ENCODE measurements around the gene FREM1. TPM values are rescaled to one million over a fixed set of nuclear protein-coding genes. Genes with fewer than 3 reads are reported as not detected.

The FREM1 gene
- total and polyA plus RNA-seq, 4 donors: 0.33 to 21.8 (median 1.3) TPM

DNA sequence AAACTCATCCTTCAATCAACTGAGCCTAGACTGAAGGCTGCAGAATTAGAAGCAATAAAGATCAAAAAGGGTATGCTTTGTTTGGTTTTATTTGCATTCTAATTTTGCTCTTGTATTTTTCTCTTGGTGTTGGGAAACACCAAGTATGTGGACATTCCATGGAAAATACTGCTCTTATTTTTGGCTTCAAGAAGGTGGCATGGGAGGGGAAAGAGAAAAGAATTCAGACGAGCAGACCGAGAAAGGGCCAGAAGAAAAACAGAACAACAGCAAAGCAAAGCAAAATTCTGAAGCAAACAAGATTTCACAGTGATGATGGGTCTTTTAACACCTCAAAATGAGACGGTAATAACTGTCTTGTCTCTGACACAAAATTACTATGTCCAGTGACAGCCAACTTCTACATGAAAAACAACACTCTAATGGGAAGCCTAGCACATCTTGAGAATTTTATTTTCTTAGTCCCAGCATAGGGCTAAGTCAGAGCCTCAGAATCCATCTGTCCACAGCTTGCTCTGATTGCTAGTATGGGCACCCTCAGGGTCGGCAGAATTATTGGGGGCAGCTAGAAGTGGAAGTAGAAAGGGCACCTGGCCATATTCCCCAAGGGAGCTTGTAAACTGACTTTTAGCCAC is 26.8 kb downstream of the FREM1 start:
- DNase-seq (peak in 2 of 3 donors; percentile 83), ATAC-seq (ENCODE audit: insufficient read depth, low FRiP score) (no peak)
- 67 to 73% methylated on average over 4 of the region's 4 CpGs for WGBS, 2 donors
- H3K27me3 ChIP-seq (ENCODE audit: control insufficient read depth in 3 of 3, insufficient read depth in 3 of 3, low read length in 2 of 3): no peaks in the 10 kb centered on the region
- H3K27ac ChIP-seq (ENCODE audit: low read depth in 1 of 2, low read length in 1 of 2): no peak overlapping the region
- H3K36me3 ChIP-seq (ENCODE audit: control insufficient read depth in 4 of 4, insufficient read depth in 4 of 4, low read length in 4 of 4): peaks cover 0 to 4% (median 2%) of the 10 kb centered on the region in 4 donors
- H3K4me3 ChIP-seq: no peak overlapping the region
- H3K4me1 ChIP-seq (ENCODE audit: control insufficient read depth in 5 of 5, insufficient read depth in 5 of 5, low read length in 5 of 5): peaks cover 0 to 32% (median 1%) of the 10 kb centered on the region in 5 donors
- TF ChIP-seq, protein P1, sequence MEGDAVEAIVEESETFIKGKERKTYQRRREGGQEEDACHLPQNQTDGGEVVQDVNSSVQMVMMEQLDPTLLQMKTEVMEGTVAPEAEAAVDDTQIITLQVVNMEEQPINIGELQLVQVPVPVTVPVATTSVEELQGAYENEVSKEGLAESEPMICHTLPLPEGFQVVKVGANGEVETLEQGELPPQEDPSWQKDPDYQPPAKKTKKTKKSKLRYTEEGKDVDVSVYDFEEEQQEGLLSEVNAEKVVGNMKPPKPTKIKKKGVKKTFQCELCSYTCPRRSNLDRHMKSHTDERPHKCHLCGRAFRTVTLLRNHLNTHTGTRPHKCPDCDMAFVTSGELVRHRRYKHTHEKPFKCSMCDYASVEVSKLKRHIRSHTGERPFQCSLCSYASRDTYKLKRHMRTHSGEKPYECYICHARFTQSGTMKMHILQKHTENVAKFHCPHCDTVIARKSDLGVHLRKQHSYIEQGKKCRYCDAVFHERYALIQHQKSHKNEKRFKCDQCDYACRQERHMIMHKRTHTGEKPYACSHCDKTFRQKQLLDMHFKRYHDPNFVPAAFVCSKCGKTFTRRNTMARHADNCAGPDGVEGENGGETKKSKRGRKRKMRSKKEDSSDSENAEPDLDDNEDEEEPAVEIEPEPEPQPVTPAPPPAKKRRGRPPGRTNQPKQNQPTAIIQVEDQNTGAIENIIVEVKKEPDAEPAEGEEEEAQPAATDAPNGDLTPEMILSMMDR (IDR thresholded peaks at IDR 0.05; ENCODE audit: control extremely low read depth, extremely low read depth): no peak
- no peaks in the 10 kb centered on the region for H3K9me3 ChIP-seq (ENCODE audit: control insufficient read depth in 4 of 4, insufficient read depth in 3 of 4, low read length in 3 of 4)
- H3K9ac ChIP-seq (ENCODE audit: insufficient read depth in 1 of 2, low read length in 2 of 2): peak overlapping the region in 1 of 2 donors; percentile 50

DNA sequence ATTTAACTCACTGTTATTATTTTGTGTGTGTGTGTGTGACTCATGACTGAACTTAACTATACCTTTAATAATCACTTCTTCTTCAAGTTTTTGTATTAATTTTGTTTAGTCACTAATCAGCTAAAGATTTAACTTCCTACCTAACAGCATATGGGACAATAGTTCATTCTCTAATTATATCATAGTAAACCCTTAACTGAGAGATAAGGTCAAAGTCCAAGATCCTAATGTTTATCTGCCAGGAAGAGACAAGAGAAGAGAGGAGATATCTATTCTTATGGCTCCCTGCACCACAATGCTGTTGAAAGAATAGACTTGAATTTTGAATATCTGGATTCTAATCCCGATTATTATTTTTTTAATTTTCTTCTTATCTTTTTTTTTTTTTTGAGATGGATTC is 28.1 kb downstream of the FREM1 start:
- no peak overlapping the region for H3K4me3 ChIP-seq
- H3K27ac ChIP-seq (ENCODE audit: low read depth in 1 of 2, low read length in 1 of 2): no peak overlapping the region
- H3K9ac ChIP-seq (ENCODE audit: insufficient read depth in 1 of 2, low read length in 2 of 2): no peak overlapping the region
- H3K4me1 ChIP-seq (ENCODE audit: control insufficient read depth in 5 of 5, insufficient read depth in 5 of 5, low read length in 5 of 5): peaks cover 0 to 26% (median 1%) of the 10 kb centered on the region in 5 donors
- ATAC-seq (ENCODE audit: insufficient read depth, low FRiP score) (no peak), DNase-seq (no peak)
- peaks cover 0 to 2% (median under 1%) of the 10 kb centered on the region in 4 donors for H3K9me3 ChIP-seq (ENCODE audit: control insufficient read depth in 4 of 4, insufficient read depth in 3 of 4, low read length in 3 of 4)
- 78 to 94% methylated on average over 1 of the region's 1 CpG for WGBS, 2 donors
- no peaks in the 10 kb centered on the region for H3K27me3 ChIP-seq (ENCODE audit: control insufficient read depth in 3 of 3, insufficient read depth in 3 of 3, low read length in 2 of 3)
- H3K36me3 ChIP-seq (ENCODE audit: control insufficient read depth in 4 of 4, insufficient read depth in 4 of 4, low read length in 4 of 4): peaks cover 0 to 10% (median 3%) of the 10 kb centered on the region in 4 donors
- TF ChIP-seq, protein P1 (IDR thresholded peaks at IDR 0.05; ENCODE audit: control extremely low read depth, extremely low read depth): no peak

DNA sequence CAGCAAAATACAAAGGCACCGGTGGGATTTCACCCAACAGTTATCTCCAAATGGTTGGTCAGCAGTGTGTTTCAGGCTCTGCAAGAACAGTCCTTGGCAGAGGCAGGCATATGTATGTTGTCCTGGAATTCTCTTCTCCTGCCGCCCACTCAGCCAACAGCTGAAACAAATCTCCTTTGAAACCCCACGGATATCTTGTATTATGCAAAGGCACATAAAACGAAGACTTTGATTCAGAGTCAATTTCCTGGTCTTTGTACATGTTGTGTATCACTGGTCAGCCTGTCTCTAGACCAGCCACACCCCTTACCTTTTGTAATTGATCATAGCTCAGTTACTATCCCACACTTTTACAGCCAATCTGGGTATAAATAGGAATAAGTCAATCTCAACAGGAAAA is 29.2 kb downstream of the FREM1 start:
- 62 to 67% methylated on average over 4 of the region's 4 CpGs for WGBS, 2 donors
- no peak overlapping the region for H3K27ac ChIP-seq (ENCODE audit: low read depth in 1 of 2, low read length in 1 of 2)
- DNase-seq (peak; percentile 60 to 83 (median 81)), ATAC-seq (ENCODE audit: insufficient read depth, low FRiP score) (no peak)
- H3K36me3 ChIP-seq (ENCODE audit: control insufficient read depth in 4 of 4, insufficient read depth in 4 of 4, low read length in 4 of 4): peaks cover 0 to 16% (median 1%) of the 10 kb centered on the region in 4 donors
- peak overlapping the region in 1 of 2 donors; percentile 38 for H3K9ac ChIP-seq (ENCODE audit: insufficient read depth in 1 of 2, low read length in 2 of 2)
- no peaks in the 10 kb centered on the region for H3K27me3 ChIP-seq (ENCODE audit: control insufficient read depth in 3 of 3, insufficient read depth in 3 of 3, low read length in 2 of 3)
- H3K4me3 ChIP-seq: no peak overlapping the region
- TF ChIP-seq, protein P1 (IDR thresholded peaks at IDR 0.05; ENCODE audit: control extremely low read depth, extremely low read depth): no peak
- peaks cover 0 to 26% (median 1%) of the 10 kb centered on the region in 5 donors for H3K4me1 ChIP-seq (ENCODE audit: control insufficient read depth in 5 of 5, insufficient read depth in 5 of 5, low read length in 5 of 5)
- H3K9me3 ChIP-seq (ENCODE audit: control insufficient read depth in 4 of 4, insufficient read depth in 3 of 4, low read length in 3 of 4): peaks cover 0 to 5% (median under 1%) of the 10 kb centered on the region in 4 donors

Data from lung (tissue), 12 donors.